Stimulated activated CD4-positive, alpha-beta T cell treated with anti-CD3 and anti-CD28 coated beads, Interleukin-1b, Interleukin-23, amount 100 ng/mL, for 1 hour (primary cell): ENCODE measurements around the gene ZNF462.

Experiments used
- DNase-seq, 2 donors: peaks; one replicate each; pipeline ENCODE4 v3.0.0-alpha.2; 2020; ENCODE audit warnings: low read depth in 2 of 2

ZNF462 gene

GRCh38 chr9:107007402-107007801 lies 144.4 kb downstream of the ZNF462 start:
- no peak for DNase-seq

GRCh38 chr9:107008011-107008410 lies 145.0 kb downstream of the ZNF462 start:
- DNase-seq: no peak

GRCh38 chr9:107008447-107008846 lies 145.5 kb downstream of the ZNF462 start:
- DNase-seq: no peak

- no peak for DNase-seq
These were observed 153.4 kb downstream of the ZNF462 start for GRCh38 chr9:107016383-107016782.

- DNase-seq: no peak
These were observed 156.0 kb downstream of the ZNF462 start for GRCh38 chr9:107018861-107019545.

- no peak for DNase-seq
These were observed 157.1 kb downstream of the ZNF462 start for GRCh38 chr9:107020040-107020530.

GRCh38 chr9:107024193-107024592 lies 161.2 kb downstream of the ZNF462 start:
- no peak for DNase-seq

- no peak for DNase-seq
These were observed 162.5 kb downstream of the ZNF462 start for GRCh38 chr9:107025260-107026035.

GRCh38 chr9:107029146-107029545 lies 166.2 kb downstream of the ZNF462 start:
- DNase-seq: no peak

GRCh38 chr9:107033966-107034365 lies 171.0 kb downstream of the ZNF462 start:
- no peak for DNase-seq

GRCh38 chr9:107034831-107035230 lies 171.9 kb downstream of the ZNF462 start:
- no peak for DNase-seq

GRCh38 chr9:107036367-107036766 lies 173.4 kb downstream of the ZNF462 start:
- DNase-seq: no peak

- DNase-seq: no peak
These were observed 176.6 kb downstream of the ZNF462 start for GRCh38 chr9:107039542-107039941.

GRCh38 chr9:107042606-107043005 lies 179.6 kb downstream of the ZNF462 start:
- DNase-seq: no peak

GRCh38 chr9:107043886-107044285 lies 180.9 kb downstream of the ZNF462 start:
- no peak for DNase-seq

- no peak for DNase-seq
These were observed 181.9 kb downstream of the ZNF462 start for GRCh38 chr9:107044872-107045271.

GRCh38 chr9:107046692-107047091 lies 183.7 kb downstream of the ZNF462 start:
- DNase-seq: no peak

- no peak for DNase-seq
These were observed 186.3 kb downstream of the ZNF462 start for GRCh38 chr9:107049046-107049802.

GRCh38 chr9:107049803-107050184 lies 186.8 kb downstream of the ZNF462 start:
- no peak for DNase-seq

GRCh38 chr9:107051392-107051791 lies 188.4 kb downstream of the ZNF462 start:
- no peak for DNase-seq

GRCh38 chr9:107054146-107054545 lies 191.2 kb downstream of the ZNF462 start:
- DNase-seq: no peak

GRCh38 chr9:107059220-107059619 lies 196.3 kb downstream of the ZNF462 start:
- no peak for DNase-seq
